K562 (cell line): ENCODE data around the gene BRD7. TPM values are rescaled to one million over a fixed set of nuclear protein-coding genes. Genes with fewer than 3 reads are reported as not detected.

Experiments
- BDP1 ChIP-seq: IDR thresholded peaks from 3 replicates; pipeline ENCODE4 v1.6.1; 2011; ENCODE audit not compliant: insufficient read length, insufficient read depth
- CBX8 ChIP-seq: fragments of 200-600 bp; sonication (generic); IDR thresholded peaks from 2 replicates; pipeline ENCODE4 v1.6.1; 2012; ENCODE audit warnings: borderline replicate concordance, mixed run types, low read depth, mild to moderate bottlenecking, moderate library complexity, mixed read lengths, low read length, control low read depth, inconsistent platforms; ENCODE audit not compliant: poor library complexity, severe bottlenecking; ENCODE audit errors: extremely low read depth
- CREB3L1 ChIP-seq: fragments of 450-650 bp; IDR thresholded peaks from 2 replicates; pipeline ENCODE4 v1.6.1; 2014; ENCODE audit warnings: low read depth, mild to moderate bottlenecking, moderate library complexity, borderline replicate concordance
- DPF2 ChIP-seq: fragments of 450-650 bp; IDR thresholded peaks from 2 replicates; pipeline ENCODE4 v1.6.1; 2016
- HNRNPH1 ChIP-seq: fragments of 200-400 bp; formaldehyde crosslinking; optimal IDR thresholded peaks from 2 replicates; pipeline ENCODE3; 2017; ENCODE audit warnings: low read depth, mild to moderate bottlenecking, low read length, moderate library complexity
- JUN ChIP-seq, 2 experiments: sonication (generic) in 1 of 2; formaldehyde crosslinking in 1 of 2; IDR thresholded peaks; 2 replicates each; pipeline versions ENCODE4 v1.6.1 to v1.8.0; 2012 to 2022; ENCODE audit warnings: borderline replicate concordance in 2 of 2, mild to moderate bottlenecking in 2 of 2, improper control_type of control experiment in 1 of 2, low read depth in 1 of 2, low read length in 1 of 2, missing genetic modification reagents in 1 of 2
- MAFK ChIP-seq: IDR thresholded peaks from 2 replicates; pipeline ENCODE4 v1.6.1; 2011; ENCODE audit warnings: low read length, improper control_type of control experiment
- MBD2 ChIP-seq: sonication (generic); IDR thresholded peaks from 2 replicates; pipeline ENCODE4 v1.6.1; 2016; ENCODE audit warnings: low read depth, borderline replicate concordance
- MTF1 ChIP-seq: fragments of 250-450 bp; sonication (Bioruptor Pico); IDR thresholded peaks from 2 replicates; pipeline ENCODE4 v1.9.0; 2021; ENCODE audit warnings: moderate library complexity, mild to moderate bottlenecking, inconsistent platforms, borderline replicate concordance
- NFATC3 ChIP-seq: fragments of 450-650 bp; IDR thresholded peaks from 2 replicates; pipeline ENCODE4 v1.6.1; 2017; ENCODE audit warnings: mild to moderate bottlenecking
- NFYB ChIP-seq: IDR thresholded peaks from 2 replicates; pipeline ENCODE4 v1.6.1; 2011; ENCODE audit warnings: mild to moderate bottlenecking, moderate library complexity; ENCODE audit not compliant: insufficient read length; ENCODE audit errors: extremely low read depth
- NR1H2 ChIP-seq: sonication (generic); formaldehyde crosslinking; IDR thresholded peaks from 2 replicates; pipeline ENCODE4 v1.4.0; 2020; ENCODE audit warnings: mild to moderate bottlenecking, missing genetic modification reagents
- NR3C1 ChIP-seq: sonication (generic); formaldehyde crosslinking; IDR thresholded peaks from 2 replicates; pipeline ENCODE4 v1.8.1; 2022; ENCODE audit warnings: missing genetic modification reagents
- RFX1 ChIP-seq: fragments of 450-650 bp; IDR thresholded peaks from 2 replicates; pipeline ENCODE4 v1.6.1; 2016; ENCODE audit warnings: mild to moderate bottlenecking, moderate library complexity
- RHOXF2B ChIP-seq: fragments of 250-450 bp; sonication (Bioruptor Pico); conservative IDR thresholded peaks from 2 replicates; pipeline ENCODE4 v1.5.1; 2021
- SAFB2 ChIP-seq: fragments of 200-400 bp; formaldehyde crosslinking; IDR thresholded peaks from 2 replicates; pipeline ENCODE4 v1.6.1; 2018; ENCODE audit warnings: borderline replicate concordance, low read length, low read depth, moderate library complexity; ENCODE audit not compliant: severe bottlenecking
- SNAPC5 ChIP-seq: fragments of 250-450 bp; sonication (Bioruptor Pico); IDR thresholded peaks from 2 replicates; pipeline ENCODE4 v1.8.0; 2021; ENCODE audit warnings: moderate library complexity, mild to moderate bottlenecking, inconsistent platforms
- STAT6 ChIP-seq: sonication (generic); formaldehyde crosslinking; IDR thresholded peaks from 2 replicates; pipeline ENCODE4 v1.8.1; 2023; ENCODE audit warnings: mild to moderate bottlenecking, missing genetic modification reagents
- TCFL5 ChIP-seq: fragments of 250-450 bp; sonication (Bioruptor Pico); conservative IDR thresholded peaks from 2 replicates; pipeline ENCODE4 v1.6.1; 2021; ENCODE audit warnings: mild to moderate bottlenecking, moderate library complexity, matching md5 sums
- THRB ChIP-seq: fragments of 450-650 bp; formaldehyde crosslinking; conservative IDR thresholded peaks from 2 replicates; pipeline ENCODE4 v1.4.0; 2022; ENCODE audit warnings: mild to moderate bottlenecking, missing genetic modification characterization
- ZBTB17 ChIP-seq: fragments of 450-650 bp; formaldehyde crosslinking; IDR thresholded peaks from 2 replicates; pipeline ENCODE4 v1.4.0; 2020; ENCODE audit warnings: mild to moderate bottlenecking
- ZNF282 ChIP-seq: sonication (generic); formaldehyde crosslinking; IDR thresholded peaks from 2 replicates; pipeline ENCODE4 v1.8.1; 2023; ENCODE audit warnings: missing genetic modification reagents
- ZNF644 ChIP-seq: fragments of 200-800 bp; sonication (Bioruptor generic); IDR thresholded peaks from 2 replicates; pipeline ENCODE4 v1.6.1; 2016; ENCODE audit warnings: low read depth, missing genetic modification characterization, missing compliant biosample characterization
- polyA plus RNA-seq, 8 experiments: library from polyadenylated mRNA; depleted of rRNA in 4 of 8; stranded (reverse) in 5 of 8; unstranded in 3 of 8; fragments of >200 nt; fragmentation: Nextera tagmentation in 2 of 8; fragmentation: Illumina TruSeq in 1 of 8; extraction: Ambion mirVana in 2 of 8; extraction: Trizol in 1 of 8; gene quantifications; 2 replicates each; pipeline versions ENCODE4 v1.2.1 to v1.2.3, GENCODE V29; 2011 to 2014; ENCODE audit warnings: inconsistent platforms in 1 of 8, missing spikeins in 1 of 8
- total RNA-seq, 7 experiments: library from RNA; depleted of rRNA in 6 of 7; stranded (reverse); fragments of >200 nt in 6 of 7; fragmentation: Illumina TruSeq in 2 of 7; extraction: Trizol in 2 of 7; gene quantifications; 2 replicates each; pipeline versions ENCODE4 v1.2.1 to v1.2.3, GENCODE V29; 2011 to 2021; ENCODE audit warnings: low replicate concordance in 1 of 7

Gene BRD7
- total and polyA plus RNA-seq, 9 of the 15 experiments (the other 6 are each of a cell fraction or from before 2014, with no cell fraction given), result 20.6 to 101 (median 68.7) TPM

- TF ChIP-seq SNAPC5, result no peak
- no peak for TF ChIP-seq THRB (CRISPR knock-in tag)
- no peak for TF ChIP-seq MTF1 (CRISPR knock-in tag)
- no peak for TF ChIP-seq BDP1
- TF ChIP-seq NFATC3, result no peak
- TF ChIP-seq MBD2, result no peak
- no peak for TF ChIP-seq HNRNPH1
- TF ChIP-seq NFYB, result no peak
- TF ChIP-seq ZNF282 (CRISPR knock-in tag), result no peak
- no peak for TF ChIP-seq RHOXF2B (CRISPR knock-in tag)
- TF ChIP-seq NR1H2, result no peak
- 0 out of 2 replicates have a peak, but pooled peaks have one; percentile 18 for TF ChIP-seq CREB3L1
- no peak for TF ChIP-seq NR3C1
- no peak for TF ChIP-seq MAFK
- TF ChIP-seq DPF2, result peak; percentile 81
- no peak for TF ChIP-seq STAT6 (CRISPR knock-in tag)
- no peak for TF ChIP-seq SAFB2
- TF ChIP-seq ZNF644 (tag), result no peak
- no peak for TF ChIP-seq RFX1
- peak; percentile 72 for TF ChIP-seq JUN (IDR thresholded peaks at IDR 0.05; ENCODE audit: borderline replicate concordance, low read depth, low read length)
- TF ChIP-seq JUN (CRISPR knock-in tag; IDR thresholded peaks at IDR 0.05; ENCODE audit: borderline replicate concordance), result peak; percentile 56; the same call in 1 of the 2 replicates
- TF ChIP-seq TCFL5 (CRISPR knock-in tag), result no peak
- no peak for TF ChIP-seq CBX8
- 0 out of 2 replicates have a peak, but pooled peaks have one; percentile 58 for TF ChIP-seq ZBTB17 (CRISPR knock-in tag)
Observed at GRCh38 chr16:50266337-50267091, 102.3 kb downstream of the BRD7 start, which contains the start of gene ADCY7 (continued).
